HuH-7.5 (cell line): ENCODE results near the gene ZNF714.
"Not testable (repeated sequence)": the region's sequence is repeated elsewhere in the genome, so short reads cannot be mapped to it uniquely, and the experiment has no call there.

Experiments
- DNase-seq: peaks from one replicate; pipeline ENCODE4 v3.0.0; 2011; ENCODE audit warnings: low spot score

The ZNF714 gene

DNA sequence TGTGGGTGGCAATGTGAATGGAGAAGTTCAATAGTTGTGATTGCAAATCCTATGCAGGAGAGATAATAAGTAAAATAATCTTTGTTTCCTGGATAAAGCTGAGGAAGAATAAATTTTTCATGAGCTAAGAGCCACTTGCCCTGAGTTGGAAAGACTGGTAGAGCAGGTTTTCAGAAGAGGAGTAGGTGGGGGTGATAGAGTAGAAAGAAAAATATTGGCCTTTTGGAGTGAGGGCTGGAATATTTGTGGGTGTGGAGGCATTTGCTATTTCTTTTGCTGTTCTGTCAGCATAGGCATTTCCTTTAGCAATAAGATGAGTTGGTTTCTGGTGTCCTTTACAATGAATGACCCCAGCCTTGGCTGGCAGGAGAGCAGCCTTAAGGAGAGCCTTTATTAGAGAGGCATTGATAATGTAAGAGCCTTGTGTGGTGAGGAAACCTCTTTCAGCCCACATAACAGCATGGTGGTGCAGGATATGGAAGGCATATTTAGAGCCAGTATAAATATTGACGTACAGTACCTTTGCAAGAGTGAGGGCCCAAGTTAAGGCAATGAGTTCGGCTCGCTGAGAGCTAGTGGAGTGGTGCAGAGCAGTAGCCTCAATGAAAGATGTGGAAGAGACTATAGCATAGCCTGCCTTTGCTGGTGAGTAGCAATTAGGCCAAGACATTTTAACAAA is 48.2 kb downstream of the ZNF714 start:
- DNase-seq = no peak

- DNase-seq = no peak
Measured at GRCh38 chr19:21133633-21134032, 51.6 kb downstream of the ZNF714 start.

GRCh38 chr19:21134934-21135366 is 52.9 kb downstream of the ZNF714 start:
- no peak for DNase-seq

DNA sequence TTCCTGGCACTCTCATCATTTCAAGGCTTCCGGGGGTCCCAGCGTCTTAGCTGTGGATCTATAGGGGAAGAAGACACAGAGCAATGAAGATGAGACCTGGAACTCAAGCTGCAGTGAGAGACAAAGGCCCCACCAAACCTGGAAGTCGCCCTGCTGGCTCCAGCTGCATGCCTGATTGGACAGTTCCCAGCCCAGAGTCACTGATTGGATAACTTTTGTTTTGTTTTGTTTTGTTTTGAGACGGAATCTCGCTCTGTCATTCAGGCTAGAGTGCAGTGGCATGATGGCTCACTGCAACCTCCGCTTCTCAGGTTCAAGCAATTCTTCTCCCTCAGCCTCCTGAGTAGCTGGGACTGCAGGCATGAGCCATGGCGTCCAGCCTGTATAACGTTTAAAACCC is 53.4 kb downstream of the ZNF714 start:
- DNase-seq = no peak

DNA sequence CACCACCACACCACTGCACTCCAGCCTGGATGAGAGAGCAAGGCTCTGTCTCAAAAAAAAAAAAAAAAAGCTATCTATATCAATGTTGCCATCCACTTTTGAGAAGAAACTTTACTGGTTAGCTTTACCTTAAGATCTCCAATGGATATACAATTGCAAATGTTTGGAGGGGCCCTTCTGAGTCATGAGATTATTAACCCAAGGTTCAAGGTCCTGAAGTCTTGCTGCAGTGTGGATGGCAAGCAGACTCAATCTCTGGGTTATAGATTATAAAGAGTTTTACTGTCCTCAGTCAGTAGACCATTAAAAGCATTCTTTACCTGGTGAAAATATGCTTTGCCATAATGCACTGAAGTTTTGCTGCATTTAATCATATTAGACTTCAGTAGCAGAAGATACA is 56.1 kb downstream of the ZNF714 start:
- DNase-seq = no peak

DNA sequence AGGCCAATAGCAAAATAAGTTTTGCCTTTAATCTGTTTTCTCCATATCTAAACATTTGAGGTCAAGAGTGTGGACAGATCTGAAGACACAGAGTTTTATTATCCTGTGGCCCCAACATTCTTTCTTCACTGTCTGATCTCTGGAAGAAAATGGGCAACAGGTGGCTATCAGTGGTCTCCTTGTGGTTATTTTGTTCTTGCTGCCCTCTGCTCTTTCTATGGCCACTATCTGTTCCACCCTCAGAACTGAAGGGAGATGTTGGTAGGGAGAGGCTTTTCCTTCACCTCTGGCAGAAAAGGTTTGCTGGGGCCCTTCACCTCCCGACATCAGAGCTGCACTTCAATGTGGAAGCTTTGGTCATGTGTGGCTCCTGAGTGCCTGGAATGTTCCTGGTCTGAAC is 59.0 kb downstream of the ZNF714 start:
- DNase-seq = not testable (repeated sequence)

GRCh38 chr19:21141787-21142464 is 59.9 kb downstream of the ZNF714 start, which contains the start of gene ZNF431:
Gene ZNF431, plus strand, starts transcription at chr19:21142040. Its CDS starts 144 bp downstream, at chr19:21142184.
- peak; percentile 75 for DNase-seq

GRCh38 chr19:21143428-21143827 is 61.4 kb downstream of the ZNF714 start:
- no peak for DNase-seq

GRCh38 chr19:21143854-21144253 is 61.9 kb downstream of the ZNF714 start:
- no peak for DNase-seq

DNA sequence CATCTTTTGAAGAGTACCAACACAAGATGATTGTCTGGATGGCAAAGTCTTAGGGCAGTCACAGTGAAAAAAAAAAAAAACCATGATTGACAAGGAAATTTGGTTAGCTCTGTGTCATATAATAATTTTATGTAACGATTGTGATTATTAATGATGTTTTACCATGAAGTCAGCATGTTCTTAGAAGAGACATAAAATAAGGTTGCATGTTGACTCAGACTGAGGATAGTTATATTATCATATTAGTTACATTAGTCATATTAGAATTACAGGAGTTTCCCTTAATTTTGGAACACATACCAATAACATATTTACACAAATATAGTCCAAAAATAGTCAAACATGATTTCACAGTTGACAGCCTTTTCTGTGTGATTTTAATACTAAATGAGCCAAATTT is 65.5 kb downstream of the ZNF714 start:
- no peak for DNase-seq

DNA sequence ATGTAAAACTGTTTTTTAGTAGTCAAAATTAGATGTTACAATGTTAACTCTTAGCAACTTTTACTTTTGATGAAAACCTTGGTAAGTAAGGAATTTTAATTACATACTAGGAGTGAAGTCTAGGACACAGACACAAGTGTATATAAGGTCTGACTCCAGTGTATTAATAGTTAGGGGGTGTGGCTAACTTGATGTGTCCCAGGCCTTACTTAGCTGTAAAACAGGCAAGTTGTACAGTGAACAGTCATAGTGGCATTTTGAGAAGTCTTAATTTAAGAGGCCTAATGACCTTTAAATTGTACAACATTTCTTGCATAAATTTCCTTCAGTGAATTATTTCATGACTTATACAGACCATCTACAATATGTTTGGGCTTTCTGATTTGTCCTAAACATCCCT is 66.7 kb downstream of the ZNF714 start:
- no peak for DNase-seq

GRCh38 chr19:21149877-21150276 is 67.9 kb downstream of the ZNF714 start:
- no peak for DNase-seq

DNA sequence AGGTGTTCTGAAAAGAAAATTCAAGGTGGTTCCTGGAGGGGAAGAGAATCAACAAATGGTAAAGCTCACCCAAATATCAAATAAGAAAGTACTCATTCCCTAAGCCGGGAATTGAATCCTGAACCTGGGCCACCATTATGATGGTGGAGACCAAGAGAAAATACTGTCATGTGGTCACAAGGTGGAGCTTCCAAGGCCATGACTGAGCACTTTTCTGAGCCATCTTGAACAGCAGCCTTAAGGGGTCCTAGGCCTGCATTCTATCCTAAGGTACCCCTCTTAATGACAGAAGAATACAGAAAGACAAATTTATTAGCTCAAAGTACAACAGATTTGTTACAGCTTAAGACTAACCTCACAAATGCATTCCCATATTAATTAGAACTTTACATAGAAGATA is 69.5 kb downstream of the ZNF714 start:
- no peak for DNase-seq

DNA sequence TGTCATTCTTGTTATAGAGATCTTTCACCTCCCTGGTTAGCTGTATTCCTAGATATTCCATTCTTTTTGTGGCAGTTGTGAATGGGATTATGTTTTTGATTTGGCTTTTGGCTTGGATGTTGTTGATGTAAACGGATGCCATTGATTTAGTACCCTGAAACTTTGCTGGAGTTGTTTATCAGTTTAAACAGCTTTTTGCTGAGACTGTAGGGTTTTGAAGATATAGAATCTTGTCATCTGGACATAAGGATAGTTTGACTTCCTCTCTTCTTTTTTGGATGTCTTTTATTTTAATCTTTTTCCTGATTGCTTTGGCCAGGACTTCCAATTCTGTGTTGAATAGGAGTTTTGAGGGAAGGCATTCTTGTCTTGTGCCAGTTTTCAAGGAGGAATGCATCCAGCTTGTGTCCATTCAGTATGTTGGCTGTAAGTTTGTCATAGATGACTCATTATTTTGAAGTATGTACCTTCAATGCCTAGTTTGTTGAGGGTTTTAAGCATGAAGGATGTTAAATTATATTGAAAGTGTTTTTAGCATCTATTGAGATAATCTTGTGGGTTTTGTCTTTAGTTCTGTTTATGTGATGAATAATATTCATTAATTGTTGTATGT is 76.6 kb downstream of the ZNF714 start:
- no peak for DNase-seq

DNA sequence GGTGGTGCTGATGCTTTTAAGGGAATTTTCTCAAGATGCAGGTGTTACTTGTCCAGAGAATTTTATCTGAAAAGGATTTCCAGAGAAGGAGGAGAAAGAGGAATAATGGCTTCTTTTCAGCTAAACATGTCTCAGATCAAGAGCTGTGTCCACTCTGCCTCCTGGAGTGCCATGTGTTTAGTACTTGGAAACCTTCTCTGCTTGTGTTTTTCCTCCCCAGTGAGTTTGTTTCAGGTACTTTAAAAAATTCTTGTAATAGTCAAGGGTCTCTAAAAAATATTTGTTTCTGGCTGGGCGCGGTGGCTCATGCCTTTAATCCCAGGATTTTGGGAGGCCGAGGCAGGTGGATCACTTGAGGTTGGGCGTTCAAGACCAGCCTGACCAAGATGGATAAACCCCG is 82.5 kb downstream of the ZNF714 start:
- DNase-seq = no peak

GRCh38 chr19:21166436-21166835 is 84.4 kb downstream of the ZNF714 start:
- DNase-seq = no peak
